GM18517 (cell line): Measurements from ENCODE around the gene FHL2.
A peak's percentile ranks its signal among the peaks of the same experiment; 100 is the strongest.
"Not testable (repeated sequence)": the region's sequence is repeated elsewhere in the genome, so short reads cannot be mapped to it uniquely, and the experiment has no call there.

Source experiments
- ATAC-seq: cut with Tn5 transposase; IDR thresholded peaks from one replicate; pipeline ENCODE4 v1.9.1; 2021; ENCODE audit warnings: mild to moderate bottlenecking, moderate library complexity; ENCODE audit not compliant: unreplicated experiment

Gene FHL2

GRCh38 chr2:105398336-105399206 is at the start of gene FHL2:
Gene FHL2, minus strand, starts transcription at chr2:105399051. Its CDS starts 12,535 bp downstream, at chr2:105386516.
- ATAC-seq, result peak; percentile 95

- no peak for ATAC-seq
Measured at GRCh38 chr2:105447476-105447875, 48.6 kb upstream of the FHL2 start.

- no peak for ATAC-seq
Measured at GRCh38 chr2:105446501-105446900, 47.6 kb upstream of the FHL2 start.

- no peak for ATAC-seq
Measured at GRCh38 chr2:105445976-105446375, 47.1 kb upstream of the FHL2 start.

GRCh38 chr2:105445498-105445897 is 46.6 kb upstream of the FHL2 start:
- ATAC-seq, result no peak

GRCh38 chr2:105443617-105444598 is 45.1 kb upstream of the FHL2 start:
- no peak for ATAC-seq

GRCh38 chr2:105442721-105443120 is 43.9 kb upstream of the FHL2 start:
- ATAC-seq, result no peak

- no peak for ATAC-seq
Measured at GRCh38 chr2:105442056-105442455, 43.2 kb upstream of the FHL2 start.

- ATAC-seq, result no peak
Measured at GRCh38 chr2:105439141-105439540, 40.3 kb upstream of the FHL2 start.

GRCh38 chr2:105438104-105438929 is 39.5 kb upstream of the FHL2 start:
- no peak for ATAC-seq

- ATAC-seq, result no peak
Measured at GRCh38 chr2:105437708-105438103, 38.9 kb upstream of the FHL2 start.

GRCh38 chr2:105432749-105433148 is 33.9 kb upstream of the FHL2 start:
- ATAC-seq, result no peak

GRCh38 chr2:105432044-105432399 is 33.2 kb upstream of the FHL2 start:
- no peak for ATAC-seq

- no peak for ATAC-seq
Measured at GRCh38 chr2:105431367-105432043, 32.7 kb upstream of the FHL2 start.

- ATAC-seq, result no peak
Measured at GRCh38 chr2:105428387-105429018, 29.7 kb upstream of the FHL2 start.

- no peak for ATAC-seq
Measured at GRCh38 chr2:105427485-105427884, 28.6 kb upstream of the FHL2 start.

GRCh38 chr2:105426626-105427292 is 27.9 kb upstream of the FHL2 start:
- ATAC-seq, result no peak

GRCh38 chr2:105425936-105426625 is 27.2 kb upstream of the FHL2 start:
- no peak for ATAC-seq

GRCh38 chr2:105424836-105425235 is 26.0 kb upstream of the FHL2 start:
- not testable (repeated sequence) for ATAC-seq
